ENCODE measurements around the gene ITGB2.

The ITGB2 gene

DNA sequence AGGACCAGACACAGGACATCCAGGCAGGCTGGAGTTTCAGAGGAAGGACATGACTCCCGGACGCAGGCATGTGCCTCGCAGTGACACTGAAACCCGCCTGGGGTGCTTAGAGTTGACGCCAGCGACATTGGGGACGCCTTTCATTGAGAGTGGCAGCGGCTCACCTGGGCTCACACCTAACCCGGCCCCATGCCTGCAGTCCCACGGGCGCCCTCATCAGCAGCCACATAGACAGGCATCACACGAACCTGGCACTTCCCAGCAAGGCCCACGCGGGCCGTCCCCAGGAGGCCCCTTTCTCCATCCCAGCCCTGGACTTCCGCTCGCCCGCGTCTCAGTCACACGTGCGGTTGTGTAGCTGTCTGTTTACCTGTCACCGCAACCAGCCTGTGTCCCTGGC, 17.0 kb downstream of the ITGB2 start:
- DNase-seq (ENCODE audit: low read depth, low spot score), result no peak
- H3K4me3 ChIP-seq (ENCODE audit: low read depth, low read length), result no peak overlapping the region
- ChIA-PET POLR2A (no interaction called here), CTCF (no interaction called here)
- TF ChIP-seq, protein P1, sequence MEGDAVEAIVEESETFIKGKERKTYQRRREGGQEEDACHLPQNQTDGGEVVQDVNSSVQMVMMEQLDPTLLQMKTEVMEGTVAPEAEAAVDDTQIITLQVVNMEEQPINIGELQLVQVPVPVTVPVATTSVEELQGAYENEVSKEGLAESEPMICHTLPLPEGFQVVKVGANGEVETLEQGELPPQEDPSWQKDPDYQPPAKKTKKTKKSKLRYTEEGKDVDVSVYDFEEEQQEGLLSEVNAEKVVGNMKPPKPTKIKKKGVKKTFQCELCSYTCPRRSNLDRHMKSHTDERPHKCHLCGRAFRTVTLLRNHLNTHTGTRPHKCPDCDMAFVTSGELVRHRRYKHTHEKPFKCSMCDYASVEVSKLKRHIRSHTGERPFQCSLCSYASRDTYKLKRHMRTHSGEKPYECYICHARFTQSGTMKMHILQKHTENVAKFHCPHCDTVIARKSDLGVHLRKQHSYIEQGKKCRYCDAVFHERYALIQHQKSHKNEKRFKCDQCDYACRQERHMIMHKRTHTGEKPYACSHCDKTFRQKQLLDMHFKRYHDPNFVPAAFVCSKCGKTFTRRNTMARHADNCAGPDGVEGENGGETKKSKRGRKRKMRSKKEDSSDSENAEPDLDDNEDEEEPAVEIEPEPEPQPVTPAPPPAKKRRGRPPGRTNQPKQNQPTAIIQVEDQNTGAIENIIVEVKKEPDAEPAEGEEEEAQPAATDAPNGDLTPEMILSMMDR (IDR thresholded peaks at IDR 0.05; ENCODE audit: insufficient read depth, low read length, missing control alignments), result no peak

DNA sequence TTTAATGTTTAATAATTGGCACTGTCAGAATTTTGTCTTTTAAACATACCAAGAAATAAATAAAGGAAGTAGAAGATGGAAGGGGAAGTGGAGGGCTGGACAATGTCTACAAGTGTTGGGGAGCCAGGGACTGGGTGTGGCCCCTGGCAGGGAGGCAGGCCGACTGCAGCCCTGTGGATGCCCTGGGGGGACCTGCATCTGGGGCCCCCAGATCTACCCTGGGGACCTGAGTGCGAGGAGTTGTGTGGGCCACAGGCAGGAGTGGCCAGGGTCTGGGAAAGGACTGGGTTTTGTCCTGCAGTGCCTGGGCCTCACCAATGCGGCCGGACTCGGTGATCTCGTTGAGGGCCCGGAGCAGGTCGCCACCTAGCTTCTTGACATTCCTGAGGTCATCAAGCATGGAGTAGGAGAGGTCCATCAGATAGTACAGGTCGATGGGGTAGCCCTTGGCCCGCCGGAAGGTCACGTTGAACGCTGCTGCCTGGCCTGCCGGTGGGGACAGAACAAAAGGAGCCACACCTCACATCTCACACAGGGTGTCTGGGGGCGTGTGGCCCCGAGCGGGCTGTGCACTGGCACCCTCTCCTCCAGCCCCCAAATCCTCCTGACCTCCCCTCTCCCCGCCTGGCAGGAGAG, 17.5 kb downstream of the ITGB2 start:
- CTCF ChIA-PET, result no interaction called here
- POLR2A ChIA-PET, result no interaction called here
- DNase-seq (ENCODE audit: low read depth, low spot score), result no peak
- H3K4me3 ChIP-seq (ENCODE audit: low read depth, low read length), result no peak overlapping the region
- TF ChIP-seq, protein P1 (IDR thresholded peaks at IDR 0.05; ENCODE audit: insufficient read depth, low read length, missing control alignments), result no peak

DNA sequence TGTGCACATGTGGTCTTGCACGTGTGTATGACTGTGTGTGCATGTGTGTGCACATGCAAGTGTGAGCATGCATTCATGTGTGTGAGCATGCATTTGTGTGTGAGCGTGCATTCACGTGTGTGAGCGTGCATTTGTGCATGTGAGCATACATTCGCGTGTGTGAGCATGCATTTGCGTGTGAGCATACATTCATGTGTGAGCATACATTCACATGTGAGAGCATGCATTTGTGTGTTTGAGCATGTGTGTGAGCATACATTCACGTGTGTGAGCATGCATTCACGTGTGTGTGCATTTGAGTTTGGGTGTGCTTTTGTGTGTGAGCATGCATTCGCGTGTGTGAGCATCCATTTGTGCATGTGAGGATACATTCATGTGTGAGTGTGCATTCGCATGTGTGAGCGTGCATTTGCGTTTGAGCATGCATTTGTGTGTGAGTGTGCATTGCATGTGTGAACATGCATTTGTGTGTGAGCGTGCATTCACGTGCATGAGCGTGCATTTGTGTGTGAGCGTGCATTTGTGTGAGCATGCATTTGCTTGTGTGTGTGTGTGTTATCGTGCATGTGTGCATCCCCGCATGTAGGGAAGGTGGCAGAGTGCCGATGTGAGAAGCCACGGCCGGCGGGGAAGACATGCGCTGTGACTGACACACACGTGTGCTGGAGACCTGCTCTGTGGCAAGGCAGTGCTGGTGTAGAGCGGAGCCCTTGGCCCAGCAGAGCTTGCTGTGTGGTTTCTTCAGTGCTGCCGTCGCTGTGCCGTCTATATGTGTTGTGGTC, 18.2 kb downstream of the ITGB2 start:
- H3K4me3 ChIP-seq (ENCODE audit: low read depth, low read length), result no peak overlapping the region
- TF ChIP-seq, protein P1 (IDR thresholded peaks at IDR 0.05; ENCODE audit: insufficient read depth, low read length, missing control alignments), result no peak
- no peak for DNase-seq (ENCODE audit: low read depth, low spot score)
- POLR2A ChIA-PET, result no interaction called here
- CTCF ChIA-PET, result interaction anchor here (1.0 kb wide), 1 partner anchor 47 kb away, joined by 3 read pairs; no protein-coding TSS in a partner anchor

DNA sequence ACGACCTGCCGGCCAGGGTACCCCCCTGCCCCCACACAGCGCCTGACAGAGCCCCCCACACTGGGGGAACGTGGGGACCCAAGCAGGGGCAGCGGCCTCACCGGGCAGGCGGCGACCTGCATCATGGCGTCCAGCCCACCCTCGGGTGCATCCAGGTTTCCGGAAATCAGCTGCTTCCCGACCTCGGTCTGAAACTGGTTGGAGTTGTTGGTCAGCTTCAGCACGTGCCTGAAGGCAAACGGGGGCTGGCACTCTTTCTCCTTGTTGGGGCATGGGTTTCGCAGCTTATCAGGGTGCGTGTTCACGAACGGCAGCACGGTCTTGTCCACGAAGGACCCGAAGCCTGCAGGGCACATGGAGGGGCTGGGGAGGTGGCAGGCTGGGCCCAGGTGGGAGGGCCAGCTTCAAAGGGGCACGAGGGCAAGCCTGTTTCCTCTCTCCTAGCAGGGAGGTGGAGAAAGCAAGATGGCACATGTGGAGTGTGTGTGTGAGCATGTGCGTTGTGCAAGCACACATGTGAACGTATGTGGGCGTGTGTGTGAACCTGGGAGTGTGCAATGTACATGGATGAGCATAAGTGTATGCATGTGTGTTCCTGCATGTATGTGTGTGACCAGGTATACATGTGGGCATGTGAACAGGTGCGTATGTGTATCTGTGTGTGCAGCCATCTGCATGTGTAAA, 19.2 kb downstream of the ITGB2 start:
- H3K4me3 ChIP-seq (ENCODE audit: low read depth, low read length), result no peak overlapping the region
- ChIA-PET CTCF (interaction anchor here (0.7 to 1.1 kb wide), 4 partner anchors 26 to 237 kb away, joined by 3 to 4 read pairs (median 3); no protein-coding TSS in a partner anchor), POLR2A (no interaction called here)
- TF ChIP-seq, protein P1 (IDR thresholded peaks at IDR 0.05; ENCODE audit: insufficient read depth, low read length, missing control alignments), result no peak
- DNase-seq (ENCODE audit: low read depth, low spot score), result no peak

DNA sequence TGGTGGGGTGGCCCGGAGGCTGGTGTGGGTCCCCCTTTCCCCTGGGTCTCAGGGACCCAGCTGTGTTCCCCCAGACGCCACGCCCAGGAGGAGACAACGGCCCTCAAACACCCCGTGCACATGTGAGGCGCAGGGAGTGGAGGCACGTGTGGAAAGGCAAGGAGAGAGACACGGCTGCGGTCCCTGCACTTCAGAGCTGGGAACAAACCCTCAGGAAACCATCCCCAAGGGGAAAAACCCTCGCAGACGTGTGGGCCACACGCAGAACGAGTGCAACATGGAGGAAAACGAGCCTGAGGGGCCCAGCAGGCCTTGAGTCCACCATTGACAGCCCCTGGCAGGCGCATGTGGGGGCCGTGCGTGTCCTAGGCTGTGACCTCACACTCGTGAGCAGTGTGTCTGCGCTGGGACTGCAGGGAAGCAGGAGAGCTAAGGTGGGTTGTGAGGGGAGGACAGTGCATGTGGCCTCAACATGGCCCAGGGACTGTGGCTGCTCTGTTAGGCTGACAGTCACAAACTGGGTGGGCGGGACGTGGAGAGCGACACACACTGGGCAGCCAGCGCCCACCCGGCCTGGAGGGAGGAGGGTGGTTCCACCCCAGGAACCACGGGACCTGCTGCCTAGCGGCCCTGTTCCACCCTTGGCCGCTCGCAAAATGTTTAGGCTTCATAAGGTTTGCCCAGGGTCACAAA, 20.0 kb downstream of the ITGB2 start:
- H3K4me3 ChIP-seq (ENCODE audit: low read depth, low read length), result no peak overlapping the region
- ChIA-PET POLR2A (no interaction called here), CTCF (interaction anchor here (0.7 to 1.1 kb wide), 4 partner anchors 26 to 237 kb away, joined by 3 to 4 read pairs (median 3); no protein-coding TSS in a partner anchor)
- TF ChIP-seq, protein P1 (IDR thresholded peaks at IDR 0.05; ENCODE audit: insufficient read depth, low read length, missing control alignments), result no peak
- no peak for DNase-seq (ENCODE audit: low read depth, low spot score)

Data from AG04449 (cell line).